AG09319 (cell line): Measurements from ENCODE around the gene CACNA1C.

ENCODE experiments used
- DNase-seq: peaks from one replicate; pipeline ENCODE4 v3.0.0-alpha.2; 2010; ENCODE audit warnings: low read depth; ENCODE audit errors: extremely low read depth
- CTCF ChIP-seq: IDR thresholded peaks from 2 replicates; pipeline ENCODE4 v1.5.1; 2011; ENCODE audit warnings: low read depth, mild to moderate bottlenecking, inconsistent platforms, low read length, moderate library complexity

The CACNA1C gene

GRCh38 chr12:2406903-2407302, 354.1 kb downstream of the CACNA1C start:
- no peak for DNase-seq
- no peak for TF ChIP-seq CTCF

GRCh38 chr12:2408262-2408661, 355.5 kb downstream of the CACNA1C start:
- no peak for DNase-seq

GRCh38 chr12:2409656-2410265, 357.0 kb downstream of the CACNA1C start:
- DNase-seq = no peak
- no peak for TF ChIP-seq CTCF

More at GRCh38 chr12:2408262-2408661, 355.5 kb downstream of the CACNA1C start:
- TF ChIP-seq CTCF = no peak

- no peak for DNase-seq
- TF ChIP-seq CTCF = no peak
Observed at GRCh38 chr12:2410496-2410895, 357.7 kb downstream of the CACNA1C start.

GRCh38 chr12:2411011-2411410, 358.2 kb downstream of the CACNA1C start:
- no peak for TF ChIP-seq CTCF
- no peak for DNase-seq

- no peak for TF ChIP-seq CTCF
- DNase-seq = no peak
Observed at GRCh38 chr12:2411616-2412304, 359.0 kb downstream of the CACNA1C start.

- DNase-seq = no peak
- TF ChIP-seq CTCF = no peak
Observed at GRCh38 chr12:2412305-2412643, 359.5 kb downstream of the CACNA1C start.
